CD4-positive, alpha-beta memory T cell (primary cell): ENCODE data around the gene MAGED1. TPM values are rescaled to one million over a fixed set of nuclear protein-coding genes. Genes with fewer than 3 reads are reported as not detected.
"Not testable (repeated sequence)": the region's sequence is repeated elsewhere in the genome, so short reads cannot be mapped to it uniquely, and the experiment has no call there.

Source experiments
- CTCF ChIA-PET: fragments of 350-600 bp; sonication (Branson Sonifier 250); formaldehyde crosslinking; loops from one replicate; lab custom pipeline; 2021; ENCODE audit warnings: inconsistent platforms; ENCODE audit not compliant: partially characterized antibody; lab: Charles Lee
- POLR2A ChIA-PET: fragments of 350-600 bp; sonication (Branson Sonifier 250); formaldehyde crosslinking; loops from one replicate; lab custom pipeline; 2021; ENCODE audit not compliant: partially characterized antibody; lab: Charles Lee
- DNase-seq, 5 donors: peaks; one replicate each; pipeline versions ENCODE4 v3.0.0 to v3.0.0-alpha.2; 2020 to 2022; ENCODE audit warnings: mixed read lengths in 1 of 5
- H3K27ac ChIP-seq: one replicate; pipeline ENCODE4 v1.7.0; 2013; ENCODE audit warnings: low read depth, low read length
- H3K27me3 ChIP-seq: 2 replicates; pipeline ENCODE4 v1.7.0; 2013; ENCODE audit warnings: mild to moderate bottlenecking, low read length, moderate library complexity; ENCODE audit not compliant: insufficient read depth
- H3K36me3 ChIP-seq: 2 replicates; pipeline ENCODE4 v1.7.0; 2013; ENCODE audit warnings: mild to moderate bottlenecking, low read length, moderate library complexity; ENCODE audit not compliant: insufficient read depth
- H3K4me1 ChIP-seq: 2 replicates; pipeline ENCODE4 v1.7.0; 2013; ENCODE audit warnings: mild to moderate bottlenecking, low read length, moderate library complexity; ENCODE audit not compliant: insufficient read depth
- H3K4me3 ChIP-seq, 2 donors: one replicate each; pipeline ENCODE4 v1.7.0; 2013; ENCODE audit warnings: low read length in 2 of 2, mild to moderate bottlenecking in 1 of 2
- H3K9me3 ChIP-seq, 2 donors: one replicate each; pipeline ENCODE4 v1.7.0; 2013; ENCODE audit warnings: low read length in 2 of 2, control low read depth in 1 of 2; ENCODE audit not compliant: control insufficient read depth in 1 of 2
- H3K27ac Mint-ChIP-seq, 7 donors: one replicate each; pipeline ENCODE4 v1.8.0; 2020 to 2021; ENCODE audit warnings: mixed read lengths in 7 of 7, mild to moderate bottlenecking in 6 of 7, inconsistent platforms in 3 of 7, moderate library complexity in 3 of 7
- H3K27me3 Mint-ChIP-seq, 2 donors: one replicate each; pipeline ENCODE4 v1.8.0; 2020 to 2021; ENCODE audit warnings: mixed read lengths in 2 of 2
- H3K36me3 Mint-ChIP-seq, 2 donors: one replicate each; pipeline ENCODE4 v1.8.0; 2020 to 2021; ENCODE audit warnings: mixed read lengths in 2 of 2, inconsistent platforms in 1 of 2, mild to moderate bottlenecking in 1 of 2
- H3K4me1 Mint-ChIP-seq, 4 donors: one replicate each; pipeline ENCODE4 v1.8.0; 2020 to 2021; ENCODE audit warnings: mixed read lengths in 4 of 4, mild to moderate bottlenecking in 1 of 4
- H3K4me3 Mint-ChIP-seq, 8 donors: one replicate each; pipeline ENCODE4 v1.8.0; 2020 to 2021; ENCODE audit warnings: mixed read lengths in 8 of 8, mild to moderate bottlenecking in 7 of 8, moderate library complexity in 6 of 8, inconsistent platforms in 3 of 8
- H3K9me3 Mint-ChIP-seq, 8 donors: one replicate each; pipeline ENCODE4 v1.8.0; 2020 to 2021; ENCODE audit warnings: mixed read lengths in 8 of 8, mild to moderate bottlenecking in 5 of 8, inconsistent platforms in 3 of 8, moderate library complexity in 1 of 8
- intact Hi-C: fragments of 100-400 bp; cut with micrococcal nuclease; formaldehyde crosslinking; loops from one replicate; pipeline ENCODE4 v1.15.1; 2023
- polyA plus RNA-seq, 2 donors: library from polyadenylated mRNA; unstranded; fragments of 300-500 nt; fragmentation: Illumina TruSeq; gene quantifications; one replicate each; pipeline ENCODE4 v1.2.3, GENCODE V29; 2021
- total RNA-seq, 2 experiments: library from RNA; stranded (reverse); gene quantifications; one replicate each; pipeline ENCODE4 v1.2.3, GENCODE V29; 2021

Gene MAGED1
- total and polyA plus RNA-seq, 4 experiments from 2014 or later = 27.4 to 41.1 (median 33.2) TPM

GRCh38 chrX:51896626-51897025 is 3.2 kb downstream of the MAGED1 start:
- H3K27ac Mint-ChIP-seq = no peak overlapping the region
- H3K27me3 ChIP-seq = no peaks in the 10 kb centered on the region
- H3K9me3 Mint-ChIP-seq = no peaks in the 10 kb centered on the region

GRCh38 chrX:51899741-51900140 is 6.3 kb downstream of the MAGED1 start:
- Mint-ChIP-seq H3K4me3 (no peak overlapping the region), H3K9me3 (no peaks in the 10 kb centered on the region), H3K36me3 (peaks cover 16 to 32% of the 10 kb centered on the region in 2 donors), H3K4me1 (peaks cover 0 to 8% (median 2%) of the 10 kb centered on the region in 4 donors), H3K27ac (no peak overlapping the region), H3K27me3 (no peaks in the 10 kb centered on the region)
- CTCF ChIA-PET = no interaction called here
- DNase-seq = no peak
- H3K27me3 ChIP-seq = no peaks in the 10 kb centered on the region
- intact Hi-C loops = no loop called here
- POLR2A ChIA-PET = no interaction called here
- H3K9me3 ChIP-seq = no peaks in the 10 kb centered on the region
- H3K4me3 ChIP-seq = no peak overlapping the region
- H3K4me1 ChIP-seq = no peaks in the 10 kb centered on the region
- H3K36me3 ChIP-seq = no peaks in the 10 kb centered on the region
- no peak overlapping the region for H3K27ac ChIP-seq

More at GRCh38 chrX:51896626-51897025, 3.2 kb downstream of the MAGED1 start:
- Histone ChIP-seq H3K36me3 (no peaks in the 10 kb centered on the region), H3K4me1 (peaks cover 11% of the 10 kb centered on the region), H3K9me3 (no peaks in the 10 kb centered on the region), H3K27ac (no peak overlapping the region), H3K4me3 (no peak overlapping the region)
- H3K4me1 Mint-ChIP-seq = peaks cover 5 to 22% (median 15%) of the 10 kb centered on the region in 4 donors
- intact Hi-C loops = no loop called here
- H3K4me3 Mint-ChIP-seq = no peak overlapping the region
- no peak for DNase-seq
- peaks cover 16 to 25% of the 10 kb centered on the region in 2 donors for H3K36me3 Mint-ChIP-seq
- no peaks in the 10 kb centered on the region for H3K27me3 Mint-ChIP-seq
- CTCF ChIA-PET = no interaction called here
- POLR2A ChIA-PET = no interaction called here

GRCh38 chrX:51902510-51903050 is 9.2 kb downstream of the MAGED1 start:
- peaks cover 0 to 8% (median 2%) of the 10 kb centered on the region in 4 donors for H3K4me1 Mint-ChIP-seq
- no peaks in the 10 kb centered on the region for H3K36me3 ChIP-seq
- H3K27me3 Mint-ChIP-seq = no peaks in the 10 kb centered on the region
- H3K27ac ChIP-seq = no peak overlapping the region
- H3K36me3 Mint-ChIP-seq = peaks cover 13 to 28% of the 10 kb centered on the region in 2 donors
- no peaks in the 10 kb centered on the region for H3K4me1 ChIP-seq
- H3K9me3 ChIP-seq = no peaks in the 10 kb centered on the region
- DNase-seq = no peak
- H3K9me3 Mint-ChIP-seq = no peaks in the 10 kb centered on the region
- H3K4me3 Mint-ChIP-seq = no peak overlapping the region
- intact Hi-C loops = no loop called here
- peak overlapping the region in 2 of 7 donors; percentile 1 to 20 for H3K27ac Mint-ChIP-seq
- H3K4me3 ChIP-seq = no peak overlapping the region
- CTCF ChIA-PET = no interaction called here
- POLR2A ChIA-PET = interaction anchor here (1.1 kb wide), 1 partner anchor 9 kb away, joined by 3 read pairs; the partner anchor contains the start of gene MAGED1
- H3K27me3 ChIP-seq = no peaks in the 10 kb centered on the region

GRCh38 chrX:51905152-51905551 is 11.7 kb downstream of the MAGED1 start:
- peaks cover 5 to 16% of the 10 kb centered on the region in 2 donors for H3K36me3 Mint-ChIP-seq
- H3K27me3 ChIP-seq, POLR2A ChIA-PET, H3K9me3 Mint-ChIP-seq, H3K4me1 Mint-ChIP-seq, H3K4me1 ChIP-seq, H3K4me3 ChIP-seq, H3K27ac ChIP-seq, DNase-seq, H3K27me3 Mint-ChIP-seq, H3K27ac Mint-ChIP-seq, CTCF ChIA-PET, intact Hi-C loops, H3K4me3 Mint-ChIP-seq, H3K9me3 ChIP-seq, H3K36me3 ChIP-seq: not testable (repeated sequence)

- no peaks in the 10 kb centered on the region for H3K27me3 ChIP-seq
- DNase-seq = no peak
- H3K4me3 ChIP-seq = no peak overlapping the region
- no peak overlapping the region for H3K27ac Mint-ChIP-seq
- H3K9me3 Mint-ChIP-seq = no peaks in the 10 kb centered on the region
- CTCF ChIA-PET = no interaction called here
- POLR2A ChIA-PET = no interaction called here
- H3K27ac ChIP-seq = no peak overlapping the region
- no peaks in the 10 kb centered on the region for H3K27me3 Mint-ChIP-seq
- H3K4me1 ChIP-seq = no peaks in the 10 kb centered on the region
- no peak overlapping the region for H3K4me3 Mint-ChIP-seq
- no peaks in the 10 kb centered on the region for H3K36me3 ChIP-seq
- peaks cover 5 to 16% of the 10 kb centered on the region in 2 donors for H3K36me3 Mint-ChIP-seq
- H3K9me3 ChIP-seq = no peaks in the 10 kb centered on the region
- H3K4me1 Mint-ChIP-seq = peaks cover 0 to 8% (median 2%) of the 10 kb centered on the region in 4 donors
- intact Hi-C loops = no loop called here
Measured at GRCh38 chrX:51905711-51906110, 12.3 kb downstream of the MAGED1 start.

GRCh38 chrX:51917604-51918003 is 24.2 kb downstream of the MAGED1 start:
- no peak overlapping the region for H3K4me3 Mint-ChIP-seq
- no peaks in the 10 kb centered on the region for H3K4me1 ChIP-seq
- H3K27me3 Mint-ChIP-seq = peaks cover 1 to 8% of the 10 kb centered on the region in 2 donors
- DNase-seq = no peak
- H3K4me1 Mint-ChIP-seq = no peaks in the 10 kb centered on the region
- no peak overlapping the region for H3K27ac ChIP-seq
- ChIA-PET CTCF (no interaction called here), POLR2A (no interaction called here)
- no peak overlapping the region for H3K4me3 ChIP-seq
- H3K9me3 Mint-ChIP-seq = peaks cover 0 to 11% (median 4%) of the 10 kb centered on the region in 8 donors
- no peaks in the 10 kb centered on the region for H3K9me3 ChIP-seq
- intact Hi-C loops = no loop called here
- no peaks in the 10 kb centered on the region for H3K36me3 ChIP-seq
- no peak overlapping the region for H3K27ac Mint-ChIP-seq
- no peaks in the 10 kb centered on the region for H3K36me3 Mint-ChIP-seq
- H3K27me3 ChIP-seq = no peaks in the 10 kb centered on the region

- no peak overlapping the region for H3K4me3 ChIP-seq
- no peaks in the 10 kb centered on the region for H3K27me3 ChIP-seq
- H3K36me3 ChIP-seq = no peaks in the 10 kb centered on the region
- no peaks in the 10 kb centered on the region for H3K36me3 Mint-ChIP-seq
- H3K9me3 ChIP-seq = no peaks in the 10 kb centered on the region
- H3K27me3 Mint-ChIP-seq = peaks cover 0 to 8% of the 10 kb centered on the region in 2 donors
- H3K4me3 Mint-ChIP-seq = no peak overlapping the region
- CTCF ChIA-PET = no interaction called here
- H3K4me1 Mint-ChIP-seq = no peaks in the 10 kb centered on the region
- POLR2A ChIA-PET = no interaction called here
- H3K27ac ChIP-seq = no peak overlapping the region
- intact Hi-C loops = no loop called here
- no peaks in the 10 kb centered on the region for H3K4me1 ChIP-seq
- no peak for DNase-seq
- no peaks in the 10 kb centered on the region for H3K9me3 Mint-ChIP-seq
- no peak overlapping the region for H3K27ac Mint-ChIP-seq
Measured at GRCh38 chrX:51922561-51922960, 29.1 kb downstream of the MAGED1 start.
